AG04450 (cell line): Measurements from ENCODE around the gene PTPRE. TPM values are rescaled to one million over a fixed set of nuclear protein-coding genes. Genes with fewer than 3 reads are reported as not detected.

Experiments
- CTCF ChIA-PET: fragments of 300-600, 350-600 bp; formaldehyde crosslinking; extraction: SDS; loops from one replicate; lab custom pipeline; 2022; ENCODE audit warnings: antibody characterized with exemption, inconsistent platforms; lab: Charles Lee
- POLR2A ChIA-PET: fragments of 350-600 bp; formaldehyde crosslinking; extraction: SDS; loops from one replicate; lab custom pipeline; 2021; ENCODE audit warnings: antibody characterized with exemption, inconsistent platforms; lab: Yijun Ruan, JAX
- DNase-seq: peaks from one replicate; pipeline ENCODE4 v3.0.0-alpha.2; 2011; ENCODE audit warnings: low read depth, low spot score
- H3K27ac ChIP-seq: one replicate; pipeline ENCODE4 v1.5.1; 2012; ENCODE audit warnings: low read depth, low read length, control low read depth
- H3K27me3 ChIP-seq: one replicate; pipeline ENCODE4 v1.6.0; 2012; ENCODE audit warnings: low read length; ENCODE audit not compliant: control insufficient read depth, insufficient read depth
- H3K4me3 ChIP-seq: 2 replicates; pipeline ENCODE4 v1.5.1; 2011; ENCODE audit warnings: mild to moderate bottlenecking, low read depth, low read length, control low read depth
- H3K9me3 ChIP-seq: 2 replicates; pipeline ENCODE4 v1.5.1; 2012; ENCODE audit warnings: low read length; ENCODE audit not compliant: control insufficient read depth, insufficient read depth
- CTCF ChIP-seq: IDR thresholded peaks from 2 replicates; pipeline ENCODE4 v1.5.1; 2011; ENCODE audit warnings: low read depth, low read length, control low read depth, inconsistent platforms
- polyA plus RNA-seq: library from polyadenylated mRNA; depleted of rRNA; stranded (reverse); fragments of >200 nt; gene quantifications from 2 replicates; pipeline ENCODE4 v1.2.3, GENCODE V29; 2011

Gene PTPRE
- polyA plus RNA-seq, 1 experiment = 0.38 TPM

GRCh38 chr10:127913368-127913759 lies 6.5 kb downstream of the PTPRE start:
- Histone ChIP-seq H3K4me3 (no peak overlapping the region), H3K27ac (no peak overlapping the region), H3K9me3 (peaks cover 12% of the 10 kb centered on the region), H3K27me3 (no peaks in the 10 kb centered on the region)
- POLR2A ChIA-PET = no interaction called here
- no peak for TF ChIP-seq CTCF
- CTCF ChIA-PET = no interaction called here
- no peak for DNase-seq

GRCh38 chr10:127915324-127915723 lies 8.4 kb downstream of the PTPRE start:
- no peak for TF ChIP-seq CTCF
- no peak overlapping the region for H3K4me3 ChIP-seq
- H3K9me3 ChIP-seq = peaks cover 15% of the 10 kb centered on the region
- H3K27me3 ChIP-seq = no peaks in the 10 kb centered on the region
- no peak overlapping the region for H3K27ac ChIP-seq
- ChIA-PET CTCF (no interaction called here), POLR2A (no interaction called here)
- DNase-seq = no peak

GRCh38 chr10:127916826-127917225 lies 9.9 kb downstream of the PTPRE start:
- H3K9me3 ChIP-seq = peaks cover 23% of the 10 kb centered on the region
- TF ChIP-seq CTCF = no peak
- no peak overlapping the region for H3K27ac ChIP-seq
- DNase-seq = no peak
- ChIA-PET POLR2A (no interaction called here), CTCF (no interaction called here)
- H3K27me3 ChIP-seq = no peaks in the 10 kb centered on the region
- H3K4me3 ChIP-seq = no peak overlapping the region

GRCh38 chr10:127918572-127918971 lies 11.7 kb downstream of the PTPRE start:
- no peak for TF ChIP-seq CTCF
- H3K4me3 ChIP-seq = no peak overlapping the region
- ChIA-PET POLR2A (no interaction called here), CTCF (no interaction called here)
- no peak for DNase-seq
- H3K9me3 ChIP-seq = peaks cover 30% of the 10 kb centered on the region
- H3K27me3 ChIP-seq = no peaks in the 10 kb centered on the region
- no peak overlapping the region for H3K27ac ChIP-seq

- ChIA-PET CTCF (interaction anchor here (0.6 kb wide), 1 partner anchor 118 kb away, joined by 4 read pairs; no protein-coding TSS in a partner anchor), POLR2A (no interaction called here)
- DNase-seq = no peak
Measured at GRCh38 chr10:127919418-127920271, 12.7 kb downstream of the PTPRE start.

More at GRCh38 chr10:127919418-127920271, 12.7 kb downstream of the PTPRE start:
- Histone ChIP-seq H3K9me3 (peaks cover 30% of the 10 kb centered on the region), H3K27me3 (no peaks in the 10 kb centered on the region), H3K4me3 (no peak overlapping the region), H3K27ac (no peak overlapping the region)
- TF ChIP-seq CTCF = no peak
